Aortic smooth muscle cell (primary cell): ENCODE data around the gene FEZF2. TPM values are rescaled to one million over a fixed set of nuclear protein-coding genes. Genes with fewer than 3 reads are reported as not detected.

Experiments
- total RNA-seq: library from RNA; depleted of rRNA; stranded (reverse); fragments of >200 nt; gene quantifications from 2 replicates; pipeline ENCODE4 v1.2.3, GENCODE V29; 2014

The FEZF2 gene
- not detected in 2 replicates for total RNA-seq

DNA sequence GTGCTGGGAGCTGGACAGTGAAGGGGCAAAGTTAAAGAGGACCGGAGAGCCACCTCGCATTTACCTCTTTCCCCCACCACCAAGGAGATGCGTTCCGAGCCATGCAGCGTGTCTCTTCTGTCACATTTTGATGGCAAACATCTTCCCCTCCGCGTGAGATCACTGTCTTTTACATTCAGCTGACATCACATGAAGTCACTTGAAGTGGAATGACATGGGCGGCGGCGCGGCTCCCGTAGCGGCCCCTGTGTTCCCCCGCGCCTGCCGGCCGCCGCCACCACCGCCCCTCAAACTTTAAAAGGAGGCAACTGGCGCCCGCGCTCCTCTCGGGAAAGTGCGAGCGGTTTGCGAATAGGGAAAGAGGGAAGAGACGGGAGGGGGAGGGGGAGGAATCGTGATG, at the start of gene FEZF2:
Gene FEZF2 (minus strand): TSS at position 336 of the 400 bp plus-strand sequence. CDS start 682 bp downstream, outside the sequence.

